Caco-2 (cell line): ENCODE measurements around the gene HSPA12A. TPM values are rescaled to one million over a fixed set of nuclear protein-coding genes. Genes with fewer than 3 reads are reported as not detected.

Experiments used
- BruUV-seq: library from RNA; stranded (reverse); fragments of 400-500 nt; replicated peaks from 2 replicates; lab custom pipeline; 2021; lab: Mats Ljungman, UMichigan
- CTCF ChIA-PET: fragments of 300-600 bp; sonication (Branson Sonifier 250); formaldehyde crosslinking; loops from one replicate; lab custom pipeline; 2022; ENCODE audit warnings: antibody characterized with exemption; lab: Charles Lee
- POLR2A ChIA-PET: fragments of 300-600 bp; sonication (Branson Sonifier 250); formaldehyde crosslinking; loops from one replicate; lab custom pipeline; 2022; ENCODE audit warnings: antibody characterized with exemption; lab: Charles Lee
- DNase-seq, 2 experiments: peaks; one replicate each; pipeline versions ENCODE4 v3.0.0 to v3.0.0-alpha.2; 2020 to 2022
- H3K27me3 ChIP-seq: replicated peaks from 2 replicates; pipeline ENCODE4 v1.6.0; 2011; ENCODE audit warnings: low read length; ENCODE audit not compliant: control insufficient read depth, insufficient read depth
- H3K36me3 ChIP-seq: 2 replicates; pipeline ENCODE4 v1.5.1; 2011; ENCODE audit warnings: low read length; ENCODE audit not compliant: control insufficient read depth, insufficient read depth
- H3K4me1 ChIP-seq: fragments of 250-450 bp; sonication (Bioruptor Pico); 2 replicates; pipeline ENCODE4 v1.5.1; 2020; ENCODE audit warnings: mild to moderate bottlenecking
- H3K4me3 ChIP-seq: 2 replicates; pipeline ENCODE4 v1.5.1; 2011; ENCODE audit warnings: low read depth, mild to moderate bottlenecking, control low read depth, low read length
- H3K9me3 ChIP-seq: fragments of 250-450 bp; sonication (Bioruptor Pico); 2 replicates; pipeline ENCODE4 v1.5.1; 2020; ENCODE audit warnings: mild to moderate bottlenecking, moderate library complexity
- H3K27ac Mint-ChIP-seq: one replicate; pipeline ENCODE4 v1.8.0; 2022; ENCODE audit warnings: mixed read lengths; ENCODE audit not compliant: unreplicated experiment
- H3K27me3 Mint-ChIP-seq: one replicate; pipeline ENCODE4 v1.8.0; 2022; ENCODE audit warnings: mixed read lengths; ENCODE audit not compliant: insufficient read depth, unreplicated experiment
- H3K36me3 Mint-ChIP-seq: one replicate; pipeline ENCODE4 v1.8.0; 2022; ENCODE audit warnings: mild to moderate bottlenecking, mixed read lengths; ENCODE audit not compliant: insufficient read depth, unreplicated experiment
- H3K4me1 Mint-ChIP-seq: one replicate; pipeline ENCODE4 v1.8.0; 2022; ENCODE audit warnings: low read depth, mixed read lengths; ENCODE audit not compliant: unreplicated experiment
- H3K4me3 Mint-ChIP-seq: one replicate; pipeline ENCODE4 v1.8.0; 2022; ENCODE audit warnings: mild to moderate bottlenecking, moderate library complexity, mixed read lengths; ENCODE audit not compliant: unreplicated experiment
- H3K9me3 Mint-ChIP-seq: one replicate; pipeline ENCODE4 v1.8.0; 2022; ENCODE audit warnings: mixed read lengths; ENCODE audit not compliant: unreplicated experiment
- CTCF ChIP-seq, 2 experiments: fragments of 200-600 bp in 1 of 2; IDR thresholded peaks; 1 replicate in 1 of 2; 2 replicates in 1 of 2; pipeline versions ENCODE4 v1.5.1 to v1.8.0; 2011 to 2022; ENCODE audit warnings: antibody characterized with exemption in 1 of 2, control low read depth in 1 of 2, inconsistent platforms in 1 of 2, low read depth in 1 of 2, low read length in 1 of 2, mild to moderate bottlenecking in 1 of 2, moderate library complexity in 1 of 2; ENCODE audit not compliant: insufficient read depth in 1 of 2, severe bottlenecking in 1 of 2, unreplicated experiment in 1 of 2
- intact Hi-C: fragments of 100-400 bp; cut with micrococcal nuclease; formaldehyde crosslinking; loops from one replicate; pipeline ENCODE4 v1.10.0; 2022; ENCODE audit not compliant: unreplicated experiment
- total RNA-seq: library from RNA; stranded (reverse); gene quantifications from 2 replicates; pipeline ENCODE4 v1.2.3, GENCODE V29; 2022

Gene HSPA12A
- total RNA-seq, 1 experiment from 2014 or later: 27.0 TPM

GRCh38 chr10:116708391-116708821 is 34.0 kb downstream of the HSPA12A start:
- Mint-ChIP-seq H3K27ac (no peak overlapping the region), H3K9me3 (no peaks in the 10 kb centered on the region), H3K36me3 (no peaks in the 10 kb centered on the region), H3K4me3 (no peak overlapping the region), H3K4me1 (no peaks in the 10 kb centered on the region), H3K27me3 (no peaks in the 10 kb centered on the region)
- Histone ChIP-seq H3K27me3 (no peaks in the 10 kb centered on the region), H3K4me3 (no peak overlapping the region), H3K9me3 (no peaks in the 10 kb centered on the region), H3K4me1 (peaks cover 7% of the 10 kb centered on the region), H3K36me3 (no peaks in the 10 kb centered on the region)
- BruUV-seq: no TSS peak
- intact Hi-C loops: no loop called here
- POLR2A ChIA-PET: no interaction called here
- no peak for TF ChIP-seq CTCF (IDR thresholded peaks at IDR 0.05; ENCODE audit: insufficient read depth in 1 of 2, low read depth in 1 of 2, low read length in 1 of 2, severe bottlenecking in 1 of 2, unreplicated experiment in 1 of 2)
- CTCF ChIA-PET: no interaction called here
- DNase-seq: no peak

GRCh38 chr10:116707981-116708380 is 34.4 kb downstream of the HSPA12A start:
- CTCF ChIA-PET: no interaction called here
- DNase-seq: no peak

GRCh38 chr10:116706281-116706680 is 36.1 kb downstream of the HSPA12A start:
- Histone ChIP-seq H3K4me3 (no peak overlapping the region), H3K9me3 (no peaks in the 10 kb centered on the region), H3K36me3 (no peaks in the 10 kb centered on the region), H3K27me3 (no peaks in the 10 kb centered on the region), H3K4me1 (no peaks in the 10 kb centered on the region)
- ChIA-PET POLR2A (no interaction called here), CTCF (no interaction called here)
- Mint-ChIP-seq H3K36me3 (peaks cover 7% of the 10 kb centered on the region), H3K27me3 (no peaks in the 10 kb centered on the region), H3K27ac (no peak overlapping the region), H3K4me3 (no peak overlapping the region), H3K4me1 (no peaks in the 10 kb centered on the region), H3K9me3 (no peaks in the 10 kb centered on the region)
- no TSS peak for BruUV-seq
- DNase-seq: no peak
- intact Hi-C loops: no loop called here
- TF ChIP-seq CTCF (IDR thresholded peaks at IDR 0.05; ENCODE audit: insufficient read depth in 1 of 2, low read depth in 1 of 2, low read length in 1 of 2, severe bottlenecking in 1 of 2, unreplicated experiment in 1 of 2): no peak

More at GRCh38 chr10:116707981-116708380, 34.4 kb downstream of the HSPA12A start:
- Histone ChIP-seq H3K4me1 (peaks cover 7% of the 10 kb centered on the region), H3K4me3 (no peak overlapping the region), H3K9me3 (no peaks in the 10 kb centered on the region), H3K36me3 (no peaks in the 10 kb centered on the region), H3K27me3 (no peaks in the 10 kb centered on the region)
- Mint-ChIP-seq H3K36me3 (peaks cover 1% of the 10 kb centered on the region), H3K9me3 (no peaks in the 10 kb centered on the region), H3K4me1 (no peaks in the 10 kb centered on the region), H3K27me3 (no peaks in the 10 kb centered on the region), H3K4me3 (no peak overlapping the region), H3K27ac (no peak overlapping the region)
- TF ChIP-seq CTCF (IDR thresholded peaks at IDR 0.05; ENCODE audit: insufficient read depth in 1 of 2, low read depth in 1 of 2, low read length in 1 of 2, severe bottlenecking in 1 of 2, unreplicated experiment in 1 of 2): no peak
- intact Hi-C loops: no loop called here
- BruUV-seq: no TSS peak
- POLR2A ChIA-PET: no interaction called here
